Ascending aorta (tissue), 2 donors: Measurements from ENCODE around the gene JAKMIP1. TPM values are rescaled to one million over a fixed set of nuclear protein-coding genes. Genes with fewer than 3 reads are reported as not detected.

Experiments used
- DNase-seq, 2 donors: peaks; one replicate each; pipeline ENCODE4 v3.0.0-alpha.2; 2019; ENCODE audit warnings: low spot score in 2 of 2
- H3K27ac ChIP-seq, 2 donors: fragments of 200-600 bp; sonication (generic); one replicate each; pipeline ENCODE4 v1.5.1; 2016 to 2017; ENCODE audit warnings: mild to moderate bottlenecking in 1 of 2
- H3K27me3 ChIP-seq: fragments of 200-600 bp; sonication (generic); one replicate; pipeline ENCODE4 v1.5.1; 2017
- H3K36me3 ChIP-seq, 2 donors: fragments of 200-600 bp; sonication (generic); one replicate each; pipeline ENCODE4 v1.5.1; 2016
- H3K4me1 ChIP-seq, 2 donors: fragments of 200-600 bp; sonication (generic); one replicate each; pipeline ENCODE4 v1.5.1; 2016 to 2017; ENCODE audit warnings: mild to moderate bottlenecking in 1 of 2
- H3K4me3 ChIP-seq, 2 donors: fragments of 200-600 bp; sonication (generic); one replicate each; pipeline ENCODE4 v1.5.1; 2016 to 2017; ENCODE audit warnings: mild to moderate bottlenecking in 1 of 2
- H3K9me3 ChIP-seq, 2 donors: fragments of 200-600 bp; sonication (generic); one replicate each; pipeline ENCODE4 v1.5.1; 2016
- intact Hi-C: fragments of 100-400 bp; cut with DNase I; formaldehyde crosslinking; loops from one replicate; pipeline ENCODE4 v1.15.1; 2023
- total RNA-seq: library from RNA; depleted of rRNA; stranded (reverse); fragments of >200 nt; gene quantifications from one replicate; pipeline ENCODE4 v1.1.0, GENCODE V29; 2016
- TF ChIP-seq, protein P1 (sequence below), 3 experiments: fragments of 200-600 bp in 2 of 3; fragments of 450-650 bp in 1 of 3; sonication (generic) in 2 of 3; IDR thresholded peaks; one replicate each; pipeline ENCODE4 v1.5.1; 2016 to 2019; ENCODE audit warnings: antibody characterized with exemption in 3 of 3, mild to moderate bottlenecking in 1 of 3, moderate library complexity in 1 of 3

JAKMIP1 gene
- total RNA-seq, 1 donor from 2014 or later: not detected

DNA sequence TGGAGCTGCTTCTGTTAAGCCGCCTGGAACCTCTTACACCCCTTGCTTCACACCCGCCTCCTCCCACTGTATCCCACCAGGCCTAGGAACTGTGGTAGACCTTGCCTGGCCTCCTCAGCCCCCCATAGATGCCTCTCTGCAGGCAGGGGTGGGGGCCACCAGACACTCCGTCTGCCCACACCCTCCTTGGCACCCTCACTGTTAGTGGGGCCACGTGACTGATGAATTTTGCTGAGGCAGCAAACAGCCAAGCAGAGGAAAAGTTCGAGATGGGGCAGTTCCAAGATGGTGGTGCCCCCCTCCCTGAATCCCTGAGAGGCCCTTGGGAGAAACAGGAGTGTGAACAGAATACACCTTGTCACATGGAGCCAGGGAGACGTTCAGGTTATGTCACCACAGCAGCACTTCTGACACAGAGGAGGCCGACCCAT lies 141.0 kb downstream of the JAKMIP1 start:
- intact Hi-C loops: no loop called here
- H3K27me3 ChIP-seq: no peaks in the 10 kb centered on the region
- no peak overlapping the region for H3K27ac ChIP-seq
- no peaks in the 10 kb centered on the region for H3K4me1 ChIP-seq
- no peak overlapping the region for H3K4me3 ChIP-seq
- TF ChIP-seq, protein P1, sequence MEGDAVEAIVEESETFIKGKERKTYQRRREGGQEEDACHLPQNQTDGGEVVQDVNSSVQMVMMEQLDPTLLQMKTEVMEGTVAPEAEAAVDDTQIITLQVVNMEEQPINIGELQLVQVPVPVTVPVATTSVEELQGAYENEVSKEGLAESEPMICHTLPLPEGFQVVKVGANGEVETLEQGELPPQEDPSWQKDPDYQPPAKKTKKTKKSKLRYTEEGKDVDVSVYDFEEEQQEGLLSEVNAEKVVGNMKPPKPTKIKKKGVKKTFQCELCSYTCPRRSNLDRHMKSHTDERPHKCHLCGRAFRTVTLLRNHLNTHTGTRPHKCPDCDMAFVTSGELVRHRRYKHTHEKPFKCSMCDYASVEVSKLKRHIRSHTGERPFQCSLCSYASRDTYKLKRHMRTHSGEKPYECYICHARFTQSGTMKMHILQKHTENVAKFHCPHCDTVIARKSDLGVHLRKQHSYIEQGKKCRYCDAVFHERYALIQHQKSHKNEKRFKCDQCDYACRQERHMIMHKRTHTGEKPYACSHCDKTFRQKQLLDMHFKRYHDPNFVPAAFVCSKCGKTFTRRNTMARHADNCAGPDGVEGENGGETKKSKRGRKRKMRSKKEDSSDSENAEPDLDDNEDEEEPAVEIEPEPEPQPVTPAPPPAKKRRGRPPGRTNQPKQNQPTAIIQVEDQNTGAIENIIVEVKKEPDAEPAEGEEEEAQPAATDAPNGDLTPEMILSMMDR (IDR thresholded peaks at IDR 0.05): no peak
- H3K9me3 ChIP-seq: peaks cover 11 to 35% of the 10 kb centered on the region in 2 donors
- no peaks in the 10 kb centered on the region for H3K36me3 ChIP-seq
- DNase-seq: no peak

DNA sequence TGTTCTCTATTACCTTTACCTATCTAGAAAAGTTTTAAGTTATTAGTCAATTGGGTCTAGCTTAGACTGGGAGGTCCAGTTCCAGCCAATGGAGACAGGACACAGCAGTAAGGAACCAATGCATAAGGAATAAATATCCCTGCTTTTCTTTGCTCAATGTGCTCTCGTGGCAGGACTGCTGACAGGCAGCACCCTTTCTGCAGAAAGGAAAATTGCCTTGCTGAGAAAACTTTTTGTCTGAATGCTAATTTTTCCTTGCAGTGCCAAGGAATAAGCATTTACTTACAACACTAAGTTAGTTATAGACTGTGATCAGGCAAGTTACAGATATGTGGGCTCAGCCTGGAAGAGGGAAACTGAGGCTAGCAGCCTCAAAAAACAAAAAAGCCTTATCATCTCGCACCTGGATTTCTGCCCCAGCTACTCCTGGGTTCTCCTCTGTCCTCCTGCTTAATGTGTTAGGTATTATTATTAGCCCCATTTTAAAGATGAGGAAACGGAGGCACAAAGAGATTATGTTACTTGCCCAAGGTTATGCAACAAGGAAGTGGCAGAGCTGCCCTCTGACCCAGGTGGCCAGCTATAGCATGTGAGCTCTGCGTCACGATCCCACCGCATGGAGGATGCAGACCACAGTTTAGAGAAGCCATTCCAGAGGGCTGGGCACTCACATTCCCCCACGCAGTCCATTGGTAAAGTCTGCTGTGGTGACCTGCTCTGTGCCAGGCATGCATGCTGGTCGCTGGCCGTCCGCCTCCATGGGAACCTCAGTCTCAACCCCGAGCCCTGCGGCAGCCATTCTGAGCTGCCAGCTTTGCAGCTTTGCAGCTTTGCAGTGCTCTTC lies 141.6 kb downstream of the JAKMIP1 start:
- Histone ChIP-seq H3K27me3 (no peaks in the 10 kb centered on the region), H3K4me1 (no peaks in the 10 kb centered on the region), H3K27ac (no peak overlapping the region), H3K4me3 (no peak overlapping the region), H3K9me3 (peaks cover 11 to 35% of the 10 kb centered on the region in 2 donors), H3K36me3 (no peaks in the 10 kb centered on the region)
- TF ChIP-seq, protein P1 (IDR thresholded peaks at IDR 0.05): no peak
- intact Hi-C loops: no loop called here
- no peak for DNase-seq

DNA sequence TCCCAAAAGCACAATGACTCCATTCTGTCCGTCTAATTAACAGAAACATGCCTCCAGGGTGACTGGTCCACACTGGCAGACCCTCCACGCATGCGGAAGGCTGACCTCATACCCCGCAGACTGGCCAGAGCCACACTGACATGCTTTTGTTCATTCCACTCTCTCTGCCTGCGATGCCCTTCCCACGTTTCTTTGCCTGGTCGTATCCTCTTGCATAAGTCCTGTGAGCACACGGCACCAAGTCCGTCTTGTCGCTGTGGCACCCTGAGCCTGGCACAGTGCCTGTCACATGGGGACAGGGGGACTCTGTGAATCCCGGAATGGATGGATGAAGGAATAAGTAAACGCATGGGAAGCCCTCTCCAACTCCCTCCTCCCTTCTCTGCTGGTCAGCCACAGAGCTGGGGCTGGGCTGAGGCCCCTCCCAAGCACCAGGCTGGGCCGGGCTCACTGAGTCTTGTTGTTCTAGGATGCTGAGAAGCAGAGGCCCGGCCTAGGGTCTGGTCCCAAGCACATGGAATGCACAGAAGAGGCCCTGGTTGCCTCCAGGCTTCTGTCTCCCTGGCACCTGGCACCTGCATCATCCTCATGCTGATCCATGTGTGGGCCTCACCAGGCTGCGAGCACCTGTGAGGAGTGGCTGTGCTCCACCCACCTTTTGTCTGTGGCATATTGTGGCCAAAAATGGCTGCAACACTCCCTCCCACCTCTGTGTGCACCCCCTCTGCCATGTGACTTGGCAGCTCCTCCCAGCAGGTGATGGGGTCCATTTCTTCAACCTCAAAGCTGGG lies 143.2 kb downstream of the JAKMIP1 start:
- TF ChIP-seq, protein P1 (IDR thresholded peaks at IDR 0.05): no peak
- no peak overlapping the region for H3K4me3 ChIP-seq
- H3K36me3 ChIP-seq: no peaks in the 10 kb centered on the region
- H3K27me3 ChIP-seq: no peaks in the 10 kb centered on the region
- intact Hi-C loops: no loop called here
- DNase-seq: no peak
- peaks cover 11 to 35% of the 10 kb centered on the region in 2 donors for H3K9me3 ChIP-seq
- no peaks in the 10 kb centered on the region for H3K4me1 ChIP-seq
- H3K27ac ChIP-seq: no peak overlapping the region

DNA sequence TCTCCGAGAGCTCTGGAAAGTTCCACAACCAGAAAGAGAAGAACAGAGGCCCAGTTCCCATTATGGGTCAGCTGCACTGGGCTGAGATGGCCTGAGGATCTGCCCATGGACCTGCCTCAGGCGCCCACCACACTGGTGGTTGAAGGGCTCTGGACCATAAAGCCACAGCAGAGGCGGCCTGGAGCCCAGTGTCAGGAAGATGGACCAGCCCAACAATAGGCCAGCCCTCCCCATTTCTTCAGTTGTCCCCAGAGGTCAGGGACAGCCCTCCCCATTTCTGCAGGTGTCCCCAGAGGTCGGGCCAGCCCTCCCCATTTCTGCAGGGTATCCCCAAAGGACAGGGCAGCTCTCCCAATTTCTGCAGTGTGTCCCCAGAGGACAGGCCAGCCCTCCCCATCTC lies 144.9 kb downstream of the JAKMIP1 start:
- Histone ChIP-seq H3K27me3 (no peaks in the 10 kb centered on the region), H3K4me3 (no peak overlapping the region), H3K27ac (no peak overlapping the region), H3K9me3 (peaks cover 7 to 33% of the 10 kb centered on the region in 2 donors), H3K4me1 (no peaks in the 10 kb centered on the region), H3K36me3 (no peaks in the 10 kb centered on the region)
- intact Hi-C loops: no loop called here
- TF ChIP-seq, protein P1 (IDR thresholded peaks at IDR 0.05): no peak
- DNase-seq: no peak

DNA sequence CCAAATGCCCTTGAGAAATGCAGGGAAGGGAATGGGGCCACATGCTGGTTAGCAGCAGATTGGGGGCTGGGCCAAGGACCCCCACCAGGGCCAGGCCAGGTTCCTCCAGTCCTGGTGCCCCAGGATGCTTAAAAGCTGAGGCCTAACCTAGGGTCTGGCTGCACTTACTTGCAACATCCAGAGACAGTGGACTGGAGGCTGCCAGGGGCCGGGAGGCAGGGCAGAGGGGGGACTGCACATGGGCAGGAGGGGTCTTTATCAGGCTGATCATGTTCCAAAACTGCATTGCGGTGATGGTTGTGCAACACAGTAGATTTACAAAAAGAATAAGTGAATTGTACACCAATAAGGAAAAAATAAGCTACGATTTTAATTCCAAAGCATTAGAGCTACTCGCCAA lies 145.3 kb downstream of the JAKMIP1 start:
- no peaks in the 10 kb centered on the region for H3K27me3 ChIP-seq
- no peak for DNase-seq
- H3K9me3 ChIP-seq: peaks cover 4 to 29% of the 10 kb centered on the region in 2 donors
- no peaks in the 10 kb centered on the region for H3K4me1 ChIP-seq
- H3K27ac ChIP-seq: no peak overlapping the region
- H3K4me3 ChIP-seq: no peak overlapping the region
- intact Hi-C loops: no loop called here
- no peaks in the 10 kb centered on the region for H3K36me3 ChIP-seq
- TF ChIP-seq, protein P1 (IDR thresholded peaks at IDR 0.05): no peak
